Suprapubic skin (tissue), 4 donors: ENCODE measurements around the gene DCP1B. TPM values are rescaled to one million over a fixed set of nuclear protein-coding genes. Genes with fewer than 3 reads are reported as not detected.

Experiments
- DNase-seq, 2 donors: peaks; one replicate each; pipeline ENCODE4 v3.0.0-alpha.2; 2019; ENCODE audit warnings: low spot score in 2 of 2
- H3K27ac ChIP-seq: fragments of 200-600 bp; sonication (generic); one replicate; pipeline ENCODE4 v1.5.1; 2019
- H3K27me3 ChIP-seq: fragments of 200-600 bp; sonication (generic); one replicate; pipeline ENCODE4 v1.5.1; 2019
- H3K36me3 ChIP-seq: fragments of 200-600 bp; sonication (generic); one replicate; pipeline ENCODE4 v1.5.1; 2019
- H3K4me1 ChIP-seq: fragments of 200-600 bp; sonication (generic); one replicate; pipeline ENCODE4 v1.5.1; 2019
- H3K4me3 ChIP-seq: fragments of 200-600 bp; sonication (generic); one replicate; pipeline ENCODE4 v1.5.1; 2019; ENCODE audit warnings: mild to moderate bottlenecking
- H3K9me3 ChIP-seq: fragments of 200-600 bp; sonication (generic); one replicate; pipeline ENCODE4 v1.5.1; 2019
- CTCF ChIP-seq, 2 donors: fragments of 200-600 bp in 1 of 2; fragments of 450-650 bp in 1 of 2; sonication (generic) in 1 of 2; IDR thresholded peaks; one replicate each; pipeline ENCODE4 v1.5.1; 2016 to 2019; ENCODE audit warnings: antibody characterized with exemption in 2 of 2, mild to moderate bottlenecking in 1 of 2, moderate library complexity in 1 of 2
- EP300 ChIP-seq: sonication (generic); formaldehyde crosslinking; IDR thresholded peaks from one replicate; pipeline ENCODE4 v1.6.1; 2017; ENCODE audit warnings: antibody characterized with exemption
- POLR2A ChIP-seq, 2 donors: fragments of 450-650 bp; IDR thresholded peaks; one replicate each; pipeline ENCODE4 v1.6.1; 2017; ENCODE audit warnings: antibody characterized with exemption in 2 of 2, mild to moderate bottlenecking in 2 of 2, moderate library complexity in 2 of 2
- POLR2AphosphoS5 ChIP-seq, 3 donors: sonication (generic); formaldehyde crosslinking; IDR thresholded peaks; one replicate each; pipeline ENCODE4 v1.6.1; 2017; ENCODE audit warnings: antibody characterized with exemption in 3 of 3
- WGBS: methylation state at CpG from one replicate; pipeline ENCODE4 v1.1.5; 2018; 5-methylcytosine and 5-hydroxymethylcytosine counted together
- total RNA-seq, 4 donors: library from RNA; depleted of rRNA; stranded (reverse); fragments of >200 nt; gene quantifications; one replicate each; pipeline ENCODE4 v1.1.0, GENCODE V29; 2016

Gene DCP1B
- total RNA-seq, 4 donors from 2014 or later = 11.5 to 19.5 (median 13.3) TPM

- Histone ChIP-seq H3K4me1 (peaks cover 7% of the 10 kb centered on the region), H3K9me3 (no peaks in the 10 kb centered on the region), H3K4me3 (no peak overlapping the region), H3K36me3 (no peaks in the 10 kb centered on the region), H3K27ac (no peak overlapping the region), H3K27me3 (no peaks in the 10 kb centered on the region)
- DNase-seq = no peak
- TF ChIP-seq EP300 (no peak), POLR2A (IDR thresholded peaks at IDR 0.05) (no peak), POLR2AphosphoS5 (IDR thresholded peaks at IDR 0.05) (no peak), CTCF (IDR thresholded peaks at IDR 0.05) (no peak)
- WGBS = 80% methylated on average over 1 of the region's 1 CpG
Measured at GRCh38 chr12:1974812-1975211, 29.4 kb downstream of the DCP1B start.

DNA sequence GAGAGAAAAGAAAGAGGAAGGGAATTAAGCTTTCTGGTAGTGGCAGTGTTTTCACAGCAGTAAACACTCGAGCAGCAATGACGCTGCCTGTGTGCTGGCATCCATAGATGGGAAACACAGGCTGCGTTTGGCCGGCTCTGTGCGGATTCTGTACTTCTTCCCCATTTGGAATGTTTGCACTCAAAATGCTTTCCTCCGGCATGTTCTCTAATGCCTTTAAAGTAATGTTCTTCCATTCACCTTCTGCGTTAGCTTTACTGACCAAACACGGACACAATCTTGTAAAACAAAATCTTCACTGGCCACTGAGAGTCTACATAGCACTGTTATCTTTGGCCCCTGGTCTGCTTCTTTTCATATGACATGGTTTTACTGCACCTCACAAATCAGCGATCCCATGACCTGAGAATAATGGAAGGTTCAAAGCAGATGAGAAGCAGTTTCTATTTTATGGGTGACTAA, 31.4 kb downstream of the DCP1B start:
- H3K4me3 ChIP-seq = no peak overlapping the region
- DNase-seq = no peak
- H3K27ac ChIP-seq = no peak overlapping the region
- TF ChIP-seq POLR2A (IDR thresholded peaks at IDR 0.05) (no peak), EP300 (no peak), POLR2AphosphoS5 (IDR thresholded peaks at IDR 0.05) (no peak), CTCF (IDR thresholded peaks at IDR 0.05) (no peak)
- H3K9me3 ChIP-seq = no peaks in the 10 kb centered on the region
- no peaks in the 10 kb centered on the region for H3K27me3 ChIP-seq
- peaks cover 3% of the 10 kb centered on the region for H3K4me1 ChIP-seq
- H3K36me3 ChIP-seq = no peaks in the 10 kb centered on the region
- WGBS = 73% methylated on average over 9 of the region's 9 CpGs

- no peak for DNase-seq
- Histone ChIP-seq H3K27me3 (no peaks in the 10 kb centered on the region), H3K4me1 (peaks cover 3% of the 10 kb centered on the region), H3K9me3 (no peaks in the 10 kb centered on the region), H3K36me3 (no peaks in the 10 kb centered on the region), H3K27ac (no peak overlapping the region), H3K4me3 (no peak overlapping the region)
- WGBS = 80% methylated on average over 1 of the region's 1 CpG
- TF ChIP-seq POLR2AphosphoS5 (IDR thresholded peaks at IDR 0.05) (no peak), EP300 (no peak), POLR2A (IDR thresholded peaks at IDR 0.05) (no peak), CTCF (IDR thresholded peaks at IDR 0.05) (no peak)
Measured at GRCh38 chr12:1972260-1972659, 32.0 kb downstream of the DCP1B start.

- peaks cover 3% of the 10 kb centered on the region for H3K4me1 ChIP-seq
- DNase-seq = no peak
- 88% methylated on average over 3 of the region's 3 CpGs for WGBS
- peaks cover 14% of the 10 kb centered on the region for H3K36me3 ChIP-seq
- no peaks in the 10 kb centered on the region for H3K27me3 ChIP-seq
- no peaks in the 10 kb centered on the region for H3K9me3 ChIP-seq
- no peak overlapping the region for H3K4me3 ChIP-seq
- H3K27ac ChIP-seq = no peak overlapping the region
- TF ChIP-seq CTCF (IDR thresholded peaks at IDR 0.05) (no peak), POLR2AphosphoS5 (IDR thresholded peaks at IDR 0.05) (no peak), POLR2A (IDR thresholded peaks at IDR 0.05) (no peak), EP300 (no peak)
Measured at GRCh38 chr12:1970331-1970900, 33.8 kb downstream of the DCP1B start.

- peaks cover 27% of the 10 kb centered on the region for H3K36me3 ChIP-seq
Measured at GRCh38 chr12:1966561-1967226, 37.6 kb downstream of the DCP1B start.

More at GRCh38 chr12:1966561-1967226, 37.6 kb downstream of the DCP1B start:
- H3K4me3 ChIP-seq = no peak overlapping the region
- DNase-seq = no peak
- H3K27me3 ChIP-seq = no peaks in the 10 kb centered on the region
- H3K27ac ChIP-seq = no peak overlapping the region
- WGBS = 92% methylated on average over 4 of the region's 4 CpGs
- H3K9me3 ChIP-seq = no peaks in the 10 kb centered on the region
- H3K4me1 ChIP-seq = no peaks in the 10 kb centered on the region
- TF ChIP-seq POLR2AphosphoS5 (IDR thresholded peaks at IDR 0.05) = no peak
- no peak for TF ChIP-seq CTCF (IDR thresholded peaks at IDR 0.05)
- TF ChIP-seq EP300 = no peak
- no peak for TF ChIP-seq POLR2A (IDR thresholded peaks at IDR 0.05)
